K562 (cell line): Measurements from ENCODE around the gene PLD6. TPM values are rescaled to one million over a fixed set of nuclear protein-coding genes. Genes with fewer than 3 reads are reported as not detected.

Experiments
- ARID4B ChIP-seq: sonication (generic); formaldehyde crosslinking; IDR thresholded peaks from 2 replicates; pipeline ENCODE4 v1.8.0; 2022; ENCODE audit warnings: mild to moderate bottlenecking, missing genetic modification reagents
- DACH1 ChIP-seq: fragments of 450-650 bp; IDR thresholded peaks from 2 replicates; pipeline ENCODE4 v1.6.1; 2018; ENCODE audit not compliant: partially characterized antibody
- HMBOX1 ChIP-seq: sonication (generic); IDR thresholded peaks from 2 replicates; pipeline ENCODE4 v1.6.1; 2016
- MNT ChIP-seq, 2 experiments: fragments of 450-650 bp; conservative IDR thresholded peaks; 2 replicates each; pipeline ENCODE4 v1.6.1; 2017; ENCODE audit warnings: mild to moderate bottlenecking in 2 of 2, moderate library complexity in 2 of 2
- MXI1 ChIP-seq: IDR thresholded peaks from 2 replicates; pipeline ENCODE4 v1.6.1; 2011; ENCODE audit warnings: low read depth, mild to moderate bottlenecking, improper control_type of control experiment, low read length
- polyA plus RNA-seq, 8 experiments: library from polyadenylated mRNA; depleted of rRNA in 4 of 8; stranded (reverse) in 5 of 8; unstranded in 3 of 8; fragments of >200 nt; fragmentation: Nextera tagmentation in 2 of 8; fragmentation: Illumina TruSeq in 1 of 8; extraction: Ambion mirVana in 2 of 8; extraction: Trizol in 1 of 8; gene quantifications; 2 replicates each; pipeline versions ENCODE4 v1.2.1 to v1.2.3, GENCODE V29; 2011 to 2014; ENCODE audit warnings: inconsistent platforms in 1 of 8, missing spikeins in 1 of 8
- total RNA-seq, 7 experiments: library from RNA; depleted of rRNA in 6 of 7; stranded (reverse); fragments of >200 nt in 6 of 7; fragmentation: Illumina TruSeq in 2 of 7; extraction: Trizol in 2 of 7; gene quantifications; 2 replicates each; pipeline versions ENCODE4 v1.2.1 to v1.2.3, GENCODE V29; 2011 to 2021; ENCODE audit warnings: low replicate concordance in 1 of 7

PLD6 gene
- total and polyA plus RNA-seq, 9 of the 15 experiments (the other 6 are each of a cell fraction or from before 2014, with no cell fraction given) = 3.6 to 15.6 (median 10.0) TPM

GRCh38 chr17:17239832-17240231 lies 33.7 kb upstream of the PLD6 start (continued):
- no peak for TF ChIP-seq HMBOX1
- no peak for TF ChIP-seq MXI1
- peak; percentile 19 for TF ChIP-seq DACH1
- TF ChIP-seq ARID4B (CRISPR knock-in tag) = no peak
- TF ChIP-seq MNT (conservative IDR thresholded peaks at IDR 0.05) = peak in 1 of 2 experiments; percentile 38; a peak in 1 of 4 replicates
